Measurements from ENCODE around the gene DDX5.

DNA sequence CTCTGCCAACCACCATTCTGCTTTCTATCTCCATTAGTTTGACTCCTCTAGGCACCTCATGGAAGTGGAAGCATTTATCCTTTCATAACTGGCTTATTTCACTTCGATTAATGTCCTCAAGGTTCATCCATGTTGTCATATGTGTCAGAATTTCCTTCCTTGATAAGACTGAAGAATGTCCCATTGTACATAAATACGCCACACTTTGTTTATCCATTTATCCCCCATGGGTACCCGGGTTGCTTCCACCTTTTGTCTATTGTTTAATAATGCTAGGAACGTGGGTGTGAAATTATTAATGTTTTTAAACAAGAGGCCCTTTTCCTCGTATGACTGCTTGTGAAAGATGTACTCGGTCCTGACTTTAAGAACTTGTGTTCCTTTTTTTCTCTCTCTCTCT is 44.3 kb downstream of the DDX5 start:
- no peak for TF ChIP-seq POLR2AphosphoS5 (IDR thresholded peaks at IDR 0.05)
- TF ChIP-seq CTCF (IDR thresholded peaks at IDR 0.05): no peak
